A673 (cell line): Measurements from ENCODE around the gene ZBTB8A. TPM values are rescaled to one million over a fixed set of nuclear protein-coding genes. Genes with fewer than 3 reads are reported as not detected.
A peak's percentile ranks its signal among the peaks of the same experiment; 100 is the strongest.

ENCODE experiments used
- BruUV-seq: library from RNA; stranded (reverse); fragments of 400-500 nt; replicated peaks from 2 replicates; lab custom pipeline; 2021; lab: Mats Ljungman, UMichigan
- CTCF ChIA-PET: fragments of 300-600 bp; sonication (Branson Sonifier 250); formaldehyde crosslinking; loops from one replicate; lab custom pipeline; 2022; ENCODE audit warnings: antibody characterized with exemption; lab: Charles Lee
- POLR2A ChIA-PET: fragments of 300-600 bp; sonication (Branson Sonifier 250); formaldehyde crosslinking; loops from one replicate; lab custom pipeline; 2022; ENCODE audit warnings: antibody characterized with exemption; ENCODE audit not compliant: low non-redundant PET; lab: Charles Lee
- DNase-seq: peaks from one replicate; pipeline ENCODE4 v3.0.0-alpha.2; 2015; ENCODE audit warnings: low spot score
- H3K27ac ChIP-seq: fragments of 200-600 bp; sonication (generic); 2 replicates; pipeline ENCODE4 v1.5.1; 2016; ENCODE audit warnings: mixed run types, low read depth, mild to moderate bottlenecking, mixed read lengths, antibody characterized with exemption, low read length; ENCODE audit not compliant: poor library complexity, severe bottlenecking
- H3K27me3 ChIP-seq: fragments of 200-600 bp; sonication (generic); replicated peaks from 2 replicates; pipeline ENCODE4 v1.6.1; 2017; ENCODE audit warnings: mixed run types, low read depth, mild to moderate bottlenecking, mixed read lengths, antibody characterized with exemption, low read length; ENCODE audit not compliant: insufficient read depth, poor library complexity
- H3K36me3 ChIP-seq: fragments of 200-600 bp; sonication (generic); 2 replicates; pipeline ENCODE4 v1.6.1; 2016; ENCODE audit warnings: mixed run types, mild to moderate bottlenecking, mixed read lengths, antibody characterized with exemption, low read length; ENCODE audit not compliant: insufficient read depth, poor library complexity, severe bottlenecking
- H3K4me1 ChIP-seq: fragments of 200-600 bp; sonication (generic); 2 replicates; pipeline ENCODE4 v1.6.1; 2017; ENCODE audit warnings: mixed run types, mild to moderate bottlenecking, mixed read lengths, antibody characterized with exemption, low read length; ENCODE audit not compliant: insufficient read depth, poor library complexity, severe bottlenecking
- H3K4me3 ChIP-seq: fragments of 200-600 bp; sonication (generic); 2 replicates; pipeline ENCODE4 v1.5.1; 2016; ENCODE audit warnings: low read depth, mixed run types, mild to moderate bottlenecking, mixed read lengths, low read length; ENCODE audit not compliant: poor library complexity, severe bottlenecking
- H3K9me3 ChIP-seq: fragments of 200-600 bp; sonication (generic); 2 replicates; pipeline ENCODE4 v1.6.1; 2016; ENCODE audit warnings: mixed run types, low read depth, mild to moderate bottlenecking, mixed read lengths, antibody characterized with exemption, low read length; ENCODE audit not compliant: poor library complexity, severe bottlenecking
- CTCF ChIP-seq: fragments of 300-800, 200-600 bp; sonication (generic); conservative IDR thresholded peaks from 2 replicates; pipeline ENCODE4 v1.5.1; 2017; ENCODE audit warnings: low read depth, mild to moderate bottlenecking, antibody characterized with exemption, low read length, moderate library complexity, mixed read lengths
- EZH2 ChIP-seq: fragments of 200-600 bp; sonication (generic); IDR thresholded peaks from 2 replicates; pipeline ENCODE4 v1.6.1; 2017; ENCODE audit warnings: borderline replicate concordance, low read depth, mild to moderate bottlenecking, mixed read lengths, antibody characterized with exemption, low read length; ENCODE audit not compliant: poor library complexity, severe bottlenecking
- intact Hi-C: fragments of 100-400 bp; cut with micrococcal nuclease; formaldehyde crosslinking; loops from one replicate; pipeline ENCODE4 v1.10.0; 2022; ENCODE audit not compliant: unreplicated experiment
- total RNA-seq: library from RNA; stranded (reverse); gene quantifications from 2 replicates; pipeline ENCODE4 v1.2.3, GENCODE V29; 2021

ZBTB8A gene
- total RNA-seq, 1 experiment from 2014 or later = 6.4 TPM

GRCh38 chr1:32647308-32648134, 108.3 kb downstream of the ZBTB8A start:
- Histone ChIP-seq H3K36me3 (peaks cover 18% of the 10 kb centered on the region), H3K27me3 (no peaks in the 10 kb centered on the region), H3K27ac (no peak overlapping the region), H3K4me1 (peaks cover 5% of the 10 kb centered on the region), H3K9me3 (no peaks in the 10 kb centered on the region), H3K4me3 (no peak overlapping the region)
- TF ChIP-seq CTCF (no peak), EZH2 (no peak)
- no peak for DNase-seq
- BruUV-seq = no TSS peak
- ChIA-PET CTCF (no interaction called here), POLR2A (interaction anchor here (0.5 kb wide), 1 partner anchor 109 kb away, joined by 11 read pairs; no protein-coding TSS in a partner anchor)
- intact Hi-C loops = no loop called here

DNA sequence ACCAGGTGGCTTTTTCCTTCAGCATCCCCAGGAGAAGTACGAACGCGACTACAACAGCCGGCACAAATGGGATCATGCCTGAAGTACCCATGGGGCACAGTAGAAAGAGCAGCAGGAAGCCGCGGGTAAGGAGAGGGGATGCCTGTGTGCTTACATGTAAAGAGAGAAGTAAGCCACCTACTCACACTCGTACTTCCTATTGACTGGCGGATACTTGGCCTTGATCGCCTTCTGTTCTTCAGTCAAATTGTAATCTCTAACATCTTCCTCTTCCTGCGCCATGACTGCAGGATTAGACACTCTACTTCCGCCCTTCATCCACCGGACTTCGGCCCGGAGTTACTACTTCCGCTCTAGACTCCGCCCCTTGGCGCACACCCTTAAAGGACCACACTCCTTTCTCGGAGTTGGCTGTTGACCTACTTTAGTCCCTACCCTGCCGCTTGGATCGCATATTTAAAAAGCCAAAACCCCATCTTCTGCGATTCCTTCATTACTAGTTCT, 111.1 kb downstream of the ZBTB8A start, which contains the start of gene ZBTB8OS:
TSS of gene ZBTB8OS (minus strand) at position 303 of the 504 bp plus-strand sequence. CDS start at position 282, 21 bp downstream.
- no peaks in the 10 kb centered on the region for H3K27me3 ChIP-seq
- H3K4me3 ChIP-seq = peak within 1 kb of the TSS; percentile 91
- ChIA-PET CTCF (interaction anchor here (1.2 kb wide), 1 partner anchor 130 kb away, joined by 20 read pairs; no protein-coding TSS in a partner anchor), POLR2A (no interaction called here)
- TF ChIP-seq EZH2 (no peak), CTCF (no peak)
- peak; percentile 96 for DNase-seq
- intact Hi-C loops = loop anchor here (10.0 kb wide), 1 partner anchor 125 kb away; no protein-coding TSS in a partner anchor
- H3K4me1 ChIP-seq = peaks cover 26% of the 10 kb centered on the region
- H3K9me3 ChIP-seq = no peaks in the 10 kb centered on the region
- BruUV-seq = no TSS peak
- peak within 1 kb of the TSS; percentile 99 for H3K27ac ChIP-seq
- H3K36me3 ChIP-seq = peaks cover 42% of the 10 kb centered on the region

DNA sequence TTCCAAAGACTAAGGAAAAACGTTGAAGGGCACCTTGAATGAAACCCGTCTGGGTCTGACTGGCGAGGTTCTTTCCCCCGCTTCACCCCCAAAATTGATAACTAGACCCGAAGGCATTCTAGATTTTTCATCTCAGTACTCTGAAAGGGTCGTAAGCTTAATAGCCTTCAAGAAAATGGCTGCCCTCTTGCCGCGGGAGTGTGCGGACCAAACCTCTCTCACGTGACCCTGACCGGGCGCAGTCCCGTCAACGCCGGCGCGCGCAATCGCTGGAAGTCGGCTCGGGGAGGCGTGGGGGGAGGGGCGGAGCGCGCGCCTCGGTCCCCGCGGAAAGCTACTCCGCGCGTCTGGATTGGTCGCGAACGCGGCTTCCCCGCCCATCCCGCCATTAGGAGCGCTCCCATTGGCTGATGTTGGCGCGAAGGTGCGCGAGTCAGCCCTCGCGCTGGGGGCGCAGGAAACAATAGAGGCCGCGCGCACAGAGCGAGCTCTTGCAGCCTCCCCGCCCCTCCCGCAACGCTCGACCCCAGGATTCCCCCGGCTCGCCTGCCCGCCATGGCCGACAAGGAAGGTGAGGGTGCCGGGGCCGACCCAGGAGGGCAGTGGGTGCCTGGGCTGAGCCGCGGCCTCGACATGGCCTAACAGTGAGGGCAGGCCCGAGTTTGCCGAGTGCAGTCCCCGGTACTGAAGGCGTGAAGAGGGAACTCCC, 111.7 kb downstream of the ZBTB8A start, which contains the start of gene RBBP4:
TSS of gene RBBP4 (plus strand) at position 457 of the 709 bp plus-strand sequence. CDS start at position 556, 99 bp downstream.
- TF ChIP-seq EZH2 (no peak), CTCF (no peak)
- Histone ChIP-seq H3K4me1 (peaks cover 28% of the 10 kb centered on the region), H3K27ac (peak within 1 kb of the TSS; percentile 99), H3K27me3 (no peaks in the 10 kb centered on the region), H3K4me3 (peak within 1 kb of the TSS; percentile 91), H3K36me3 (peaks cover 44% of the 10 kb centered on the region), H3K9me3 (no peaks in the 10 kb centered on the region)
- intact Hi-C loops = loop anchor here (10.0 kb wide), 1 partner anchor 126 kb away; no protein-coding TSS in a partner anchor
- POLR2A ChIA-PET = interaction anchor here (0.6 kb wide), 2 partner anchors 131 to 226 kb away, joined by 3 to 9 read pairs; no protein-coding TSS in a partner anchor
- no TSS peak for BruUV-seq
- DNase-seq = peak; percentile 99
- CTCF ChIA-PET = interaction anchor here (1.2 kb wide), 1 partner anchor 130 kb away, joined by 20 read pairs; no protein-coding TSS in a partner anchor
